Measurements from ENCODE around the gene CCDC134.

The CCDC134 gene

GRCh38 chr22:41780746-41781505, 19.6 kb upstream of the CCDC134 start:
- H3K9ac ChIP-seq: peak overlapping the region; percentile 52 to 77 (median 64); a peak in 20 of 22 replicates
- H3K4me2 ChIP-seq: peak overlapping the region; percentile 68 to 98 (median 86)
- peak in 2 of 11 experiments; percentile 26 to 49; a peak in 2 of 22 replicates for TF ChIP-seq Cebpa-rat (IDR thresholded peaks at IDR 0.05)
- no peaks in the 10 kb centered on the region for H4K20me1 ChIP-seq
- peaks cover 0 to 6% (median 0%) of the 10 kb centered on the region in 11 experiments; a peak in 1 of 22 replicates for H3K36me3 ChIP-seq
- peaks cover 23 to 85% (median 57%) of the 10 kb centered on the region in 10 experiments for H3K4me1 ChIP-seq
- peak overlapping the region; percentile 58 to 89 (median 72) for H3K27ac ChIP-seq
- H3K27me3 ChIP-seq: no peaks in the 10 kb centered on the region
- no peaks in the 10 kb centered on the region for H3K9me3 ChIP-seq (replicated peaks in 1 of 11)
- H3K4me3 ChIP-seq: peak overlapping the region in 7 of 10 experiments; percentile 25 to 67 (median 44); a peak in 12 of 20 replicates

- Histone ChIP-seq H4K20me1 (no peaks in the 10 kb centered on the region), H3K27ac (peak overlapping the region; percentile 58 to 89 (median 72)), H3K4me3 (peak overlapping the region in 7 of 10 experiments; percentile 25 to 67 (median 44); a peak in 12 of 20 replicates), H3K4me1 (peaks cover 23 to 81% (median 57%) of the 10 kb centered on the region in 10 experiments), H3K4me2 (peak overlapping the region; percentile 68 to 98 (median 86)), H3K27me3 (no peaks in the 10 kb centered on the region), H3K36me3 (peaks cover 0 to 6% (median 0%) of the 10 kb centered on the region in 11 experiments; a peak in 1 of 22 replicates), H3K9me3 (replicated peaks in 1 of 11) (no peaks in the 10 kb centered on the region), H3K9ac (peak overlapping the region; percentile 23 to 77 (median 64); a peak in 18 of 22 replicates)
- no peak for TF ChIP-seq Cebpa-rat (IDR thresholded peaks at IDR 0.05)
These were observed 19.0 kb upstream of the CCDC134 start for GRCh38 chr22:41781507-41781906.

DNA sequence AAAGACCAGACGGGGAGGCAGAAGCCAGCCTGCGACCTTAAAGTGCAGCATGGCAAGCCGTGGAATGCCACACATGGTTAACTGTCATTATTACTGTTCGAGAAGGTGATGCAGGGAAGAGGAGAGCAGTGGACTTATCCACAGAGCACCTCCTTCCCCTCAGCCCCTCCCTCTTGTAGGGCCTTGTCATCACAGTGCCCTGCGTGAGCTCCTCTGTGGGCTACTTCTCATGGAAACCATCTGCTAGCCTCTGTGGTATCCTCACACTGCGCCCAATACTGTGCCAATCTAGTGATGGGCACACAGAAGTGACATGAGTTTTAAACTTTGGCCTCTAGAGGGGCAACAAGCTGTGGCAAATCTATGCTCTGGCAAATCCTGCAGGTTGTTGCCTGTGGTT, 18.2 kb upstream of the CCDC134 start:
- H3K9me3 ChIP-seq (replicated peaks in 1 of 11): no peaks in the 10 kb centered on the region
- peaks cover 0 to 6% (median 0%) of the 10 kb centered on the region in 11 experiments; a peak in 1 of 22 replicates for H3K36me3 ChIP-seq
- peak overlapping the region in 4 of 10 experiments; percentile 44 to 67 (median 59); a peak in 6 of 20 replicates for H3K4me3 ChIP-seq
- peak overlapping the region in 8 of 11 experiments; percentile 68 to 98 (median 91); a peak in 12 of 22 replicates for H3K4me2 ChIP-seq
- no peaks in the 10 kb centered on the region for H4K20me1 ChIP-seq
- no peak for TF ChIP-seq Cebpa-rat (IDR thresholded peaks at IDR 0.05)
- H3K27ac ChIP-seq: peak overlapping the region in 9 of 11 experiments; percentile 58 to 89 (median 77); a peak in 14 of 22 replicates
- no peaks in the 10 kb centered on the region for H3K27me3 ChIP-seq
- H3K9ac ChIP-seq: peak overlapping the region in 5 of 11 experiments; percentile 64 to 77 (median 75); a peak in 9 of 22 replicates
- H3K4me1 ChIP-seq: peaks cover 23 to 81% (median 52%) of the 10 kb centered on the region in 10 experiments

GRCh38 chr22:41782751-41783150, 17.7 kb upstream of the CCDC134 start:
- Histone ChIP-seq H3K4me3 (peak overlapping the region in 2 of 10 experiments; percentile 65 to 67; a peak in 2 of 20 replicates), H3K36me3 (peaks cover 0 to 6% (median 0%) of the 10 kb centered on the region in 11 experiments; a peak in 1 of 22 replicates), H3K9ac (peak overlapping the region in 5 of 11 experiments; percentile 39 to 77 (median 75); a peak in 4 of 22 replicates), H3K4me2 (peak overlapping the region in 6 of 11 experiments; percentile 86 to 98 (median 94); a peak in 12 of 22 replicates), H3K27ac (peak overlapping the region in 6 of 11 experiments; percentile 70 to 89 (median 86); a peak in 6 of 22 replicates), H3K27me3 (no peaks in the 10 kb centered on the region), H4K20me1 (no peaks in the 10 kb centered on the region), H3K4me1 (peaks cover 23 to 81% (median 47%) of the 10 kb centered on the region in 10 experiments), H3K9me3 (replicated peaks in 1 of 11) (no peaks in the 10 kb centered on the region)
- no peak for TF ChIP-seq Cebpa-rat (IDR thresholded peaks at IDR 0.05)

DNA sequence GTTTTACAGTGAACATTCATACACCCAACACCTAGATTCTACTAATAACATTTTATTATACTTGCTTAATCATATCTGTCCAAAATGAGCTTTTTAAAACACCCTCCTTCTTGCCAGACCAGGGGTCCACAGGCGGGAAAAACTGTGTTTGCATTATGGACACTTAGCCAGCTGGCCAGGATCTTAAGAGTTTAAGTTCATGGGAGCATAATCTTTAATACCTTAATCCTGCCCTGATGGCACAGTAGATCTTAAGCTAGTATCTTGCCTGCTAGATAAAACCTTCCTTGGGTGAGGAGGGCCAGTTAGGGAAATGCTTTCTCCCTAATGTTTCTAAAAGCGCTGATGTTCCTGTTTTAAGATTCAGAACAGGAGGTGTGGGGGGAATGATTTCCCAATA, 13.1 kb upstream of the CCDC134 start:
- Histone ChIP-seq H3K4me2 (peak overlapping the region in 4 of 11 experiments; percentile 5 to 50 (median 42); a peak in 4 of 22 replicates), H3K27ac (no peak overlapping the region), H3K27me3 (no peaks in the 10 kb centered on the region), H3K4me3 (no peak overlapping the region), H3K36me3 (peaks cover 0 to 18% (median 0%) of the 10 kb centered on the region in 11 experiments; a peak in 5 of 22 replicates), H4K20me1 (no peaks in the 10 kb centered on the region), H3K9me3 (replicated peaks in 1 of 11) (0 out of 22 replicates have a peak, but pooled peaks cover 0 to 2% (median 0%) of the 10 kb centered on the region in 11 experiments), H3K4me1 (peaks cover 0 to 37% (median 2%) of the 10 kb centered on the region in 10 experiments; a peak in 10 of 20 replicates), H3K9ac (peak overlapping the region in 1 of 11 experiments; percentile 36; a peak in 1 of 22 replicates)
- TF ChIP-seq Cebpa-rat (IDR thresholded peaks at IDR 0.05): no peak

DNA sequence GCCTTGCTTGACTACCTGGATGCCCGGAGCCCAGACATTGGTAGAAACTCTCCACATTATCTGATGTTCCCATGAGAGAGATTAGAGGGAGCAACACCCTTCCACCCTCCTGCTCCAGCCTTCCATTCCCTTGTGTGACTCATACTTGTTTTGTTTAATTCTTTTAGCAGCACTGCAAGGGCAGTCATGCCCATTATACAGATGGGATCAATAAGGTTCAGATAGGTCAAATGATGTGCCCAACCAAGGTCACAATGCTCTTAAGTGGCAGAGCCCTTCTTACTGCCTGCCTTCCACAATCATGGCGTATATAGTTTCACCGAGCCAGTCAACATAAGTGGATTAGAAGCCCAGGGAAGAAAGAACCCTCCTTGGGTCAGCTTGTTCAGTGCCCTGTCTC, 6.6 kb upstream of the CCDC134 start:
- Histone ChIP-seq H3K27ac (no peak overlapping the region), H3K9ac (no peak overlapping the region), H3K4me3 (no peak overlapping the region), H3K4me1 (peaks cover 0 to 3% (median 2%) of the 10 kb centered on the region in 10 experiments; a peak in 13 of 20 replicates), H3K36me3 (peaks cover 0 to 50% (median 0%) of the 10 kb centered on the region in 11 experiments; a peak in 9 of 22 replicates), H3K27me3 (no peaks in the 10 kb centered on the region), H3K4me2 (no peak overlapping the region), H3K9me3 (replicated peaks in 1 of 11) (peaks cover 0 to 4% (median 0%) of the 10 kb centered on the region in 11 experiments; a peak in 1 of 22 replicates), H4K20me1 (no peaks in the 10 kb centered on the region)
- TF ChIP-seq Cebpa-rat (IDR thresholded peaks at IDR 0.05): no peak

DNA sequence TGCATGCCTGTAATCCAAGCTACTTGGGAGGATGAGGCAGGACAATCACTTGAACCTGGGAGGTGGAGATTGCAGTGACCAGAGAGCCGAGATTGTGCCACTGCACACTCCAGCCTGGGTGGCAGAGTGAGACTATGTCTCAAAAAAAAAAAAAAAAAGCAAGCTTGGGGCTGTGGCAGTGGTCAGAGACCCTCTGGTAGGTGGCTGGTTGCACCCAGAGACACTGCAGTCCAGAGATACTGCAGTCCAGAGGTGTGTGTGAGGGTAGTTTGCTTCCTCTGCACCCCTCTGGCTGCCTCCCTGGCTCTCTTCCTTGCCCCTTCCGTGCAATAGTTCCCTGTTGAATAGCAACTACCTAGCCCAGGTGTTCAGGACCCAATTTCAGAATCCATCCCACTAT, 1.7 kb upstream of the CCDC134 start:
- Histone ChIP-seq H3K4me1 (peaks cover 27 to 38% (median 32%) of the 10 kb centered on the region in 10 experiments), H4K20me1 (no peaks in the 10 kb centered on the region; a peak in 3 of 22 replicates), H3K27me3 (no peaks in the 10 kb centered on the region), H3K27ac (no peak overlapping the region), H3K4me3 (no peak overlapping the region), H3K4me2 (peak overlapping the region in 9 of 11 experiments; percentile 88 to 97 (median 94); a peak in 14 of 22 replicates), H3K9me3 (replicated peaks in 1 of 11) (no peaks in the 10 kb centered on the region), H3K36me3 (peaks cover 0 to 24% (median 0%) of the 10 kb centered on the region in 11 experiments; a peak in 9 of 22 replicates), H3K9ac (no peak overlapping the region)
- TF ChIP-seq Cebpa-rat (IDR thresholded peaks at IDR 0.05): no peak

GRCh38 chr22:41799486-41800347, 762 bp upstream of the CCDC134 start:
- H3K9me3 ChIP-seq (replicated peaks in 1 of 11): no peaks in the 10 kb centered on the region
- H3K4me2 ChIP-seq: peak overlapping the region; percentile 88 to 97 (median 94)
- H3K36me3 ChIP-seq: peaks cover 0 to 15% (median 0%) of the 10 kb centered on the region in 11 experiments; a peak in 8 of 22 replicates
- peaks cover 28 to 48% (median 39%) of the 10 kb centered on the region in 10 experiments for H3K4me1 ChIP-seq
- H3K4me3 ChIP-seq: peak overlapping the region; percentile 74 to 88 (median 81)
- TF ChIP-seq Cebpa-rat (IDR thresholded peaks at IDR 0.05): no peak
- no peaks in the 10 kb centered on the region; a peak in 4 of 22 replicates for H4K20me1 ChIP-seq
- H3K27ac ChIP-seq: peak overlapping the region; percentile 67 to 92 (median 84)
- H3K9ac ChIP-seq: peak overlapping the region; percentile 80 to 88 (median 85)
- no peaks in the 10 kb centered on the region for H3K27me3 ChIP-seq

Measured in BLaER1 treated with 17β-estradiol and CSF1 and Interleukin-3, amounts not matched to agents 10 nM and 100 nM (cell line).